Panc1 (cell line): ENCODE measurements around the gene RAB6B.

Experiments
- SIN3A ChIP-seq: IDR thresholded peaks from 2 replicates; pipeline ENCODE4 v1.6.1; 2012; ENCODE audit warnings: low read depth, mild to moderate bottlenecking, low read length, moderate library complexity, borderline replicate concordance; ENCODE audit not compliant: insufficient read depth
- TF ChIP-seq, protein P1 (sequence below): fragments of 450-650 bp; IDR thresholded peaks from 2 replicates; pipeline ENCODE4 v1.5.1; 2017; ENCODE audit warnings: mild to moderate bottlenecking

DNA sequence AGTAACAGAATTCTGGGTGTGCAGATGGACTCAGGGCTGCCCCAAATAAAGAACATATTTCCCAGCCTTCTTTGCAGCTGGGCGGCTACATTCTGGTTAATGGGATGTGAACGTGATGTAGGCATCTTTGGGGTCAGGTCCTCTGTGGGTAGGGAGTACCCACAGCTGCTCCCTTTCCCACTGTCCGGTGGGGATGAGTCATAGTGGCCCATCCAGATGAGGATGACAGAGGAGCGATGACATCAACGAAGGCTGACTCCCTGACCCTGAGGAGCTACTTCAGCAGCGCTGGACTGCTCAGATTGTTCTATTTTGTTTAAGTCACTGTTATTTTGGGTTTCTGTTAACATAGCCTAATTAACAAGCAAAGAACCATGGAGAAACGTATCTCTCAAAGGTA is 52.0 kb downstream of the RAB6B start:
- TF ChIP-seq SIN3A: no peak
- TF ChIP-seq, protein P1, sequence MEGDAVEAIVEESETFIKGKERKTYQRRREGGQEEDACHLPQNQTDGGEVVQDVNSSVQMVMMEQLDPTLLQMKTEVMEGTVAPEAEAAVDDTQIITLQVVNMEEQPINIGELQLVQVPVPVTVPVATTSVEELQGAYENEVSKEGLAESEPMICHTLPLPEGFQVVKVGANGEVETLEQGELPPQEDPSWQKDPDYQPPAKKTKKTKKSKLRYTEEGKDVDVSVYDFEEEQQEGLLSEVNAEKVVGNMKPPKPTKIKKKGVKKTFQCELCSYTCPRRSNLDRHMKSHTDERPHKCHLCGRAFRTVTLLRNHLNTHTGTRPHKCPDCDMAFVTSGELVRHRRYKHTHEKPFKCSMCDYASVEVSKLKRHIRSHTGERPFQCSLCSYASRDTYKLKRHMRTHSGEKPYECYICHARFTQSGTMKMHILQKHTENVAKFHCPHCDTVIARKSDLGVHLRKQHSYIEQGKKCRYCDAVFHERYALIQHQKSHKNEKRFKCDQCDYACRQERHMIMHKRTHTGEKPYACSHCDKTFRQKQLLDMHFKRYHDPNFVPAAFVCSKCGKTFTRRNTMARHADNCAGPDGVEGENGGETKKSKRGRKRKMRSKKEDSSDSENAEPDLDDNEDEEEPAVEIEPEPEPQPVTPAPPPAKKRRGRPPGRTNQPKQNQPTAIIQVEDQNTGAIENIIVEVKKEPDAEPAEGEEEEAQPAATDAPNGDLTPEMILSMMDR: no peak
